ENCODE results near the gene LUC7L3. TPM values are rescaled to one million over a fixed set of nuclear protein-coding genes. Genes with fewer than 3 reads are reported as not detected.
"Not testable (repeated sequence)": the region's sequence is repeated elsewhere in the genome, so short reads cannot be mapped to it uniquely, and the experiment has no call there.

LUC7L3 gene
- total RNA-seq, 1 donor from 2014 or later = 46.9 TPM

DNA sequence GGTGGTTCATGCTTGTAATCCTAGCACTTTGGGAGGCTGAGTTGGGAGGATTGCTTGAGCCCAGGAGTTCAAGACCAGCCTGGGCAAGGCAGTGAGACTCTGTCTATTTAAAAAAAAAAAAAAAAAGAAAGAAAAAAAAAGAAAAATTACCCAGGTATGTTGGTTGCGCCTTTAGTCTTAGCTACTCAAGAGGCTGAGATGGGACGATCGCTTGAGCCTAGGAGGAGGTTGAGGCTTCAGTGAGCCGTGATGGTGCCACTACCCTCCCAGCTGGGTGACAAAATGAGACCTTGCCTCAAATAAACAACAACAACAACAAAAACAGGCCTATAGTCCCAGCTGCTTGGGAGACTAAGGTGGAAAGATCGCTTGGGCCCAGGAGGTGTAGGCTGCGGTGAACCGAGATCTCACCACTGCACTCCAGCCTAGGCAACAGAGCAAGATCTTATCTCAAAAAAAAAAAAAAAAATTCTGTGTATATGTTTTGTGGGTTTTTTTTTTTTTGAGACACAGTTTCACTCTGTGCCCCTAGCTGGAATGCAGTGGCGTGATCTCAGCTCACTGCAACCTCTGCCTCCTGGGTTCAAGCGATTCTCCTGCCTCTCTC is 60.4 kb downstream of the LUC7L3 start:
- no peak for DNase-seq (ENCODE audit: extremely low read depth, low read depth, low spot score)

GRCh38 chr17:50781167-50781566 is 61.8 kb downstream of the LUC7L3 start:
- DNase-seq (ENCODE audit: extremely low read depth, low read depth, low spot score) = no peak

- peak; percentile 41 for DNase-seq (ENCODE audit: extremely low read depth, low read depth, low spot score)
Observed at GRCh38 chr17:50783193-50783660, 63.8 kb downstream of the LUC7L3 start.

- DNase-seq (ENCODE audit: extremely low read depth, low read depth, low spot score) = no peak
Observed at GRCh38 chr17:50783905-50784304, 64.5 kb downstream of the LUC7L3 start.

DNA sequence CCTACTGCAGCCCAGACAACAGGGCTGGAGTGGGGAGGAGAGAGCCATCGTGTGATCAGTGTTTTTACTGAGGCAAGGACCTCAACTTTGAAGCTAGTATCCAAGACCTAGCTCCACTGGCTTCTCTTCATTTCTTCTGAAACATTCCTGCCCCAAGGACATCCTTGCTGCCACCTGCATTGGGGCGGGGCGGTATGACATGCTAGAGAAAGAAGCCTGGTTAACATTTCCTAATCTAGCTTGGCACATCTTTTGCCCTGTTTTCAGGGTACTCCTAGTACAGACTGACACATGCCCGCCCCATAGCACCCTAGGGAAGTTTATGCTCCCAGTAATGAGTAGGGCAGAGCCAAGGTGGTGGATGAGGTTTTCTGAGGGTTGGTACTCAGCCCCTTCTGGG is 65.7 kb downstream of the LUC7L3 start:
- DNase-seq (ENCODE audit: extremely low read depth, low read depth, low spot score) = no peak

DNA sequence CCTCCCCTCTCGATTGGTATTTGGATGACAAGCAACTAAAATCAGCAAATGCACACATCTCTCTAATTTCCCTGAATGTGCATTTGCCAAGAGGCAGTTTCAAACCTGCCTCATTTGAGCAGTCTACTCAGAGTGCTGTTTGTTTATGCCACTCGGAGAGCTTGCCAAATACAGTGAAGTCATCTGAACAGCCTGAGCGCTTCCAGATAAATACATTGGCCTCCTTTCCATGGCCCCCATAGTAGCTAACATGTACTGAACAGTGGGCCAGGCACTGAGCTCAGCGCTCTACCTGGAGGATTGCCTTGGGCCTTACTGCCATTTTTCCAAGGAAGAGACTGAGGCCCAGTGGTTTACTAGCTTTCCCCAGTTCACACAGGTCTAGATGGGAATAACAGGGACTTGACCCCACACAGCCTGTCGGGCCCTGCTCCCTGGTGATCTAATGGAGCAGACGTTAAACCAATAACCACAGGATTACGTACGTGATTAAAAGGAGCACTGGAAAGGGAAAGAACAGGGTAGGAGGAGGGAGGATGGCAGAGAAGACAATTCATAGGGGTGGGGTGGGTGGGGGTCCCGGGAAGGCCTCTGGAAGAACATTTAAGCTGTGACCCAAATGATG is 66.7 kb downstream of the LUC7L3 start:
- DNase-seq (ENCODE audit: extremely low read depth, low read depth, low spot score) = no peak

DNA sequence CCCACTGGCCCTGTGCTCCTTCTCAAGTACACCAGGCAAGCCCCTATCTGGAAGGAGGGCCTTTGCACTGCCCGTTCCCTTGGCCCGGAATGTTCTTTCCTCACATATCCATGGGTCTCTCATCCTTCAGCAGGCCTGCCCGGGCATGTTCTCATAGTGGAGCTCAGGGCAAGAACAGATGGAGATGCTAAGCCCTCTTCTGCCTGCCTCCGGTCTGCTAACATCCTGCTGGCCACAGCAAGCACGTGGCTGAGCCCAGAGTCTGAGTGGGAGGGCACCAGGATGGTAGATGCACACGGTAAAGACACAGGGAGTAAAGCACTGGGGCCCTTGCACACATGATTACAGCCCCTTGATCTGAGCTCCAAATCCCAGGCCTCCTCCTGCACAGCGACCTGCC is 67.7 kb downstream of the LUC7L3 start:
- no peak for DNase-seq (ENCODE audit: extremely low read depth, low read depth, low spot score)

- DNase-seq (ENCODE audit: extremely low read depth, low read depth, low spot score) = no peak
Observed at GRCh38 chr17:50790618-50791017, 71.2 kb downstream of the LUC7L3 start.

GRCh38 chr17:50792132-50792531 is 72.7 kb downstream of the LUC7L3 start:
- DNase-seq (ENCODE audit: extremely low read depth, low read depth, low spot score) = no peak

GRCh38 chr17:50793007-50793406 is 73.6 kb downstream of the LUC7L3 start:
- DNase-seq (ENCODE audit: extremely low read depth, low read depth, low spot score) = no peak

- no peak for DNase-seq (ENCODE audit: extremely low read depth, low read depth, low spot score)
Observed at GRCh38 chr17:50794361-50794760, 75.0 kb downstream of the LUC7L3 start.

GRCh38 chr17:50797135-50797810 is 77.9 kb downstream of the LUC7L3 start:
- DNase-seq (ENCODE audit: extremely low read depth, low read depth, low spot score) = no peak

DNA sequence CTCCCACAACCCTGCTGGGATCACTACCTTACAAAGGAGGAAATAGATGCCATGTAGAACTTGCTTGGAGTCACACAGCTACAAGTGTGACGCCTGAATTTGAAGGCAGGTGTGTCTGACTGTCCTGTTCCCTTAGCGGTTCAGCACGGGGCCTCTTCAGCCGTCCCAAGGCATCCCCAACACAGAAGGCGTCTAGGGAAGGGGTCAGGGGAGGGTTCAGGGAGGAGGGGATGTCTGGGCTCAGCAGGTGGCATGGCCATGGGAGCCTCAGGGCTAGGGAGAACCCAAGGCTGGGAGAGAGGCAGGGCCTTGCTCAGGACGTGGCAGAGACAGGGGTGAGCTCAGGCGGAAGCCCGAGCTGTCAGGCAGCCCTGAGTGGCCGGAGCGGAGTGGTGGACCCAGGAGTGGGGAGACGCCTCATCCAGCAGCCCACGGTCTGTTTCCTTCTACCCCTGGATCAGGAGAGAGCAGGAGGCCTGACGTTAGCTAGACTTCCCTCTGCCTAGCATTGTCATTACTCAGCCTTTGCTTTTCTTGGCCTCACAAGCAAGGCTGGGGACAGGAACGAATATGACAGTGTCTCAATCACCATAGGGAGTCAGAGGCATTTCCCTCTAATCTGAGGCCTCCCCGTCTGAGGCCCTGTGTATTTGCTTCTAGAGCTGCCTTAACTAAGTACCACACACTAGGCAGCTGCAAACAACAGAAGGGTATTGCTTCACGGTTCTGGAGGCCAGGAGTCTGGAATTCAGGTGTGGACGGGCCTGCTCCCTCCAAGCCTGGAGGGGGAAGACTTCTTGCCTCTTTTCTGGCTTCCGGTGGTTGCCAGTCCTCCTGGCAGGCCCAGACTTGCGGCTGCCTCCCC is 79.3 kb downstream of the LUC7L3 start:
- no peak for DNase-seq (ENCODE audit: extremely low read depth, low read depth, low spot score)

GRCh38 chr17:50799582-50799981 is 80.2 kb downstream of the LUC7L3 start:
- no peak for DNase-seq (ENCODE audit: extremely low read depth, low read depth, low spot score)

GRCh38 chr17:50800196-50800700 is 80.8 kb downstream of the LUC7L3 start:
- DNase-seq (ENCODE audit: extremely low read depth, low read depth, low spot score) = no peak

GRCh38 chr17:50802609-50803571 is 83.5 kb downstream of the LUC7L3 start:
- no peak for DNase-seq (ENCODE audit: extremely low read depth, low read depth, low spot score)

- no peak for DNase-seq (ENCODE audit: extremely low read depth, low read depth, low spot score)
Observed at GRCh38 chr17:50803676-50804075, 84.3 kb downstream of the LUC7L3 start.

DNA sequence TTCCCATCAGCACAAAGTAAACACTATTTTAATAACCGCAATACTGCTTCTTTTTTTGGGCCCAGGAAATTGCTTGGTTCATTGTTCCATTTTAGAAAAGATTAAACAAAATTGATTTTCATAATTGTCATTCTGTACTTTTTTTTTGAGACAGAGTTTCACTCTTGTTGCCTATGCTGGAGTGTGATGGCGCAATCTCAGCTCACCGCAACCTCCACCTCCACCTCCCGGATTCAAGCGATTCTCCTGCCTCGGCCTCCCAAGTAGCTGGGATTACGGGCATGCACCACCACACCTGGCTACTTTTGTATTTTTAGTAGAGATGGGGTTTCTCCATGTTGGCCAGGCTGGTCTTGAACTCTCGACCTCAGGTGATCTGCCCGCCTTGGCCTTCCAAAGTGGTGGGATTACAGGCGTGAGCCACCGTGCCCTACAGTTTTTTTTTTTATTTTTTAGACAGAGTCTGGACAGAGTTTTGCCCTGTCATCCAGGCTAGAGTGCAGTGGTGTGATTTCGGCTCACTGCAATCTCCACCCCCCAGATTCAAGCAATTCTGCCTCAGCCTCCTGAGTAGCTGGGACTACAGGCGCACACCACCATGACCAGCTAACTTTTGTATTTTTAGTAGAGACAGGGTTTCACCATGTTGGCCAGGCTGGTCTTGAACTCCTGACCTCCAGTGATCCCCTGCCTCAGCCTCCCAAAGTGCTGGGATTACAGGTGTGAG is 85.5 kb downstream of the LUC7L3 start:
- DNase-seq (ENCODE audit: extremely low read depth, low read depth, low spot score) = not testable (repeated sequence)

DNA sequence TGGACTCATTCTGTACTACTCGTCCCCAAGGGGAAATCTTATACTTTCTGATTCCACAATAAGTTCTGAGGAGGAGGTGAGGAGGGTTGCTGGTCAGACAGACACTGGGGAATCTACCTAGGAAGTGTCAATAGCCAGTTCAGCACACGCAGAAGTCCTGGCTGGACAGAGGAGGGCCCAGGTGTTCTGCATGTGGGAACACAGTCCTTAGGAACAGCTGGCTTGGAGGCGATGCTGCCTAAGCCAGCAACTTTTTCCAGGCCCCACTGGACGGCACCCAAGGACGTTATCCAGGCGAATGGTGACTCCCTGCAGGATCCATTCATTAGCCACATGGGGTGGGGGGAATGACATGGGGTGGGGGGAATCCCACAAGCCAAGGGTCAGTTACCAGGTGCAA is 86.1 kb downstream of the LUC7L3 start:
- no peak for DNase-seq (ENCODE audit: extremely low read depth, low read depth, low spot score)
